Measurements from ENCODE around the gene TFAP2E. TPM values are rescaled to one million over a fixed set of nuclear protein-coding genes. Genes with fewer than 3 reads are reported as not detected.
"Not testable (repeated sequence)": the region's sequence is repeated elsewhere in the genome, so short reads cannot be mapped to it uniquely, and the experiment has no call there.

The TFAP2E gene
- total and polyA plus RNA-seq, 3 experiments from 2014 or later, result 0.41 to 1.0 (median 0.69) TPM

GRCh38 chr1:35576766-35577070 lies 3.6 kb downstream of the TFAP2E start:
- CTCF ChIA-PET, result interaction anchor here (2.0 to 2.2 kb wide), 2 partner anchors 8 to 150 kb away, joined by 6 to 13 read pairs; no protein-coding TSS in a partner anchor
- H3K9me3 Mint-ChIP-seq; H3K36me3 Mint-ChIP-seq; H3K27me3 ChIP-seq (ENCODE audit: insufficient read depth, low read length, poor library complexity, severe bottlenecking); DNase-seq; H3K27me3 Mint-ChIP-seq; H3K27ac ChIP-seq (ENCODE audit: low read depth, low read length); H3K4me3 ChIP-seq (ENCODE audit: low read length); H3K9me3 ChIP-seq (ENCODE audit: low read length); POLR2A ChIA-PET; H3K36me3 ChIP-seq (ENCODE audit: insufficient read depth, low read length): not testable (repeated sequence)
- H3K4me1 ChIP-seq (ENCODE audit: insufficient read depth, low read length), result peaks cover 20% of the 10 kb centered on the region
- Mint-ChIP-seq H3K4me1 (peaks cover 25 to 37% (median 28%) of the 10 kb centered on the region in 3 donors), H3K4me3 (peak overlapping the region; percentile 81 to 96 (median 89)), H3K27ac (peak overlapping the region; percentile 41 to 85 (median 56))

DNA sequence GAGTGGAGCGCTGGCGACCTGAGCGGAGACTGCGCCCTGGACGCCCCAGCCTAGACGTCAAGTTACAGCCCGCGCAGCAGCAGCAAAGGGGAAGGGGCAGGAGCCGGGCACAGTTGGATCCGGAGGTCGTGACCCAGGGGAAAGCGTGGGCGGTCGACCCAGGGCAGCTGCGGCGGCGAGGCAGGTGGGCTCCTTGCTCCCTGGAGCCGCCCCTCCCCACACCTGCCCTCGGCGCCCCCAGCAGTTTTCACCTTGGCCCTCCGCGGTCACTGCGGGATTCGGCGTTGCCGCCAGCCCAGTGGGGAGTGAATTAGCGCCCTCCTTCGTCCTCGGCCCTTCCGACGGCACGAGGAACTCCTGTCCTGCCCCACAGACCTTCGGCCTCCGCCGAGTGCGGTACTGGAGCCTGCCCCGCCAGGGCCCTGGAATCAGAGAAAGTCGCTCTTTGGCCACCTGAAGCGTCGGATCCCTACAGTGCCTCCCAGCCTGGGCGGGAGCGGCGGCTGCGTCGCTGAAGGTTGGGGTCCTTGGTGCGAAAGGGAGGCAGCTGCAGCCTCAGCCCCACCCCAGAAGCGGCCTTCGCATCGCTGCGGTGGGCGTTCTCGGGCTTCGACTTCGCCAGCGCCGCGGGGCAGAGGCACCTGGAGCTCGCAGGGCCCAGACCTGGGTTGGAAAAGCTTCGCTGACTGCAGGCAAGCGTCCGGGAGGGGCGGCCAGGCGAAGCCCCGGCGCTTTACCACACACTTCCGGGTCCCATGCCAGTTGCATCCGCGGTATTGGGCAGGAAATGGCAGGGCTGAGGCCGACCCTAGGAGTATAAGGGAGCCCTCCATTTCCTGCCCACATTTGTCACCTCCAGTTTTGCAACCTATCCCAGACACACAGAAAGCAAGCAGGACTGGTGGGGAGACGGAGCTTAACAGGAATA lies 4.2 kb downstream of the TFAP2E start:
- Histone ChIP-seq H3K4me3 (ENCODE audit: low read length) (peak overlapping the region; percentile 81), H3K9me3 (ENCODE audit: low read length) (no peaks in the 10 kb centered on the region), H3K4me1 (ENCODE audit: insufficient read depth, low read length) (peaks cover 20% of the 10 kb centered on the region), H3K27ac (ENCODE audit: low read depth, low read length) (peak overlapping the region; percentile 1), H3K36me3 (ENCODE audit: insufficient read depth, low read length) (no peaks in the 10 kb centered on the region), H3K27me3 (ENCODE audit: insufficient read depth, low read length, poor library complexity, severe bottlenecking) (no peaks in the 10 kb centered on the region)
- POLR2A ChIA-PET, result interaction anchor here (0.6 to 1.3 kb wide), 5 partner anchors 9 to 387 kb away, joined by 3 to 5 read pairs (median 3); partner anchors contain the start of gene CLSPN
- peak overlapping the region; percentile 69 to 96 (median 93) for H3K4me3 Mint-ChIP-seq
- H3K9me3 Mint-ChIP-seq, result no peaks in the 10 kb centered on the region
- DNase-seq, result peak; percentile 47 to 84 (median 66)
- peaks cover 25 to 37% (median 28%) of the 10 kb centered on the region in 3 donors for H3K4me1 Mint-ChIP-seq
- peak overlapping the region; percentile 15 to 97 (median 94) for H3K27ac Mint-ChIP-seq
- H3K36me3 Mint-ChIP-seq, result peaks cover 0 to 3% (median 0%) of the 10 kb centered on the region in 3 donors
- peaks cover 0 to 2% of the 10 kb centered on the region in 2 donors for H3K27me3 Mint-ChIP-seq
- CTCF ChIA-PET, result interaction anchor here (0.8 to 3.7 kb wide), 6 partner anchors 8 to 202 kb away, joined by 4 to 15 read pairs (median 8); no protein-coding TSS in a partner anchor

DNA sequence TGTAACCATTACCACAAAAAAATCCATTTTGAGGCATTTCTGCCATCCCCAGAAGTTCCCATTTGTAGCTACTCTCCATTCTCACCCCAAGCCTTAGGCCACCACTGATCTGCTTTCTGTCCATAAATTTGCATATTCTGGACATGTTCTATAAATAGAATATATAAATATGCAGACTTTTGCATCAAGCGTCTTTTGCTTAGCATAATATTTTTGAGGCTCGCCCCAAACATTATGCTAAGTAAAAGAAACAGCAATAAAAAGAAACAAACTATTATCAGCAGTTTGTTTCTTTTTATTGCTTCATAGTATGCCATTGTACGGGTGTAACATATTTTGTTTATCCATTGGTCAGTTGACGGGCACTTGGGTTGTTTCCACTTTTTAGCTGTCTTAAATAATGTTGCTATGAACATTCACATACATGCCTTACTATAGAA lies 7.9 kb downstream of the TFAP2E start:
- Histone ChIP-seq H3K27ac (ENCODE audit: low read depth, low read length) (no peak overlapping the region), H3K4me3 (ENCODE audit: low read length) (no peak overlapping the region), H3K4me1 (ENCODE audit: insufficient read depth, low read length) (peaks cover 18% of the 10 kb centered on the region), H3K36me3 (ENCODE audit: insufficient read depth, low read length) (no peaks in the 10 kb centered on the region), H3K27me3 (ENCODE audit: insufficient read depth, low read length, poor library complexity, severe bottlenecking) (no peaks in the 10 kb centered on the region), H3K9me3 (ENCODE audit: low read length) (no peaks in the 10 kb centered on the region)
- POLR2A ChIA-PET, result no interaction called here
- Mint-ChIP-seq H3K36me3 (peaks cover 0 to 3% (median 0%) of the 10 kb centered on the region in 3 donors), H3K4me1 (peaks cover 18 to 24% (median 19%) of the 10 kb centered on the region in 3 donors), H3K9me3 (no peaks in the 10 kb centered on the region), H3K27ac (no peak overlapping the region), H3K4me3 (no peak overlapping the region), H3K27me3 (peaks cover 0 to 3% of the 10 kb centered on the region in 2 donors)
- CTCF ChIA-PET, result interaction anchor here (3.7 kb wide), 1 partner anchor 146 kb away, joined by 15 read pairs; no protein-coding TSS in a partner anchor
- no peak for DNase-seq

DNA sequence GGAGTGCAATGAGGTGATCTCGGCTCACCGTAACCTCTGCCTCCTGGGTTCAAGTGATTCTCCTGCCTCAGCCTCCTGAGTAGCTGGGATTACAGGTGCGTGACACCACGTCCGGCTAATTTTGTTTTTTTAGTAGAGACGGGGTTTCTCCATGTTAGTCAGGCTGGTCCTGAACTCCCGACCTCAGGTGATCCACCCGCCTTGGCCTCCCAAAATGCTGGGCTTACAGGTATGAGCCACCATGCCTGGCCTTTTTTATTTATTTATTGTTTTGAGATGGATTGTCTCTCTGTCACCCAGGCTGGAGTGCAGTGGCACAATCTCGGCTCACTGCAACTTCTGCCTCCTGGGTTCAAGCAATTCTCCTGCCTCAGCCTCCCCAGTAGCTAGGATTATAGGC lies 8.5 kb downstream of the TFAP2E start:
- POLR2A ChIA-PET, result interaction anchor here (0.7 kb wide), 1 partner anchor 20 kb away, joined by 4 read pairs; no protein-coding TSS in a partner anchor
- peak overlapping the region in 1 of 7 donors; percentile 76 for H3K4me3 Mint-ChIP-seq
- H3K4me3 ChIP-seq (ENCODE audit: low read length); H3K27me3 Mint-ChIP-seq; H3K27me3 ChIP-seq (ENCODE audit: insufficient read depth, low read length, poor library complexity, severe bottlenecking); H3K27ac ChIP-seq (ENCODE audit: low read depth, low read length); H3K27ac Mint-ChIP-seq; H3K36me3 Mint-ChIP-seq; H3K9me3 Mint-ChIP-seq; DNase-seq; H3K9me3 ChIP-seq (ENCODE audit: low read length); H3K36me3 ChIP-seq (ENCODE audit: insufficient read depth, low read length): not testable (repeated sequence)
- peaks cover 12 to 18% (median 13%) of the 10 kb centered on the region in 3 donors for H3K4me1 Mint-ChIP-seq
- peaks cover 12% of the 10 kb centered on the region for H3K4me1 ChIP-seq (ENCODE audit: insufficient read depth, low read length)
- CTCF ChIA-PET, result interaction anchor here (0.7 kb wide), 1 partner anchor 193 kb away, joined by 3 read pairs; no protein-coding TSS in a partner anchor

DNA sequence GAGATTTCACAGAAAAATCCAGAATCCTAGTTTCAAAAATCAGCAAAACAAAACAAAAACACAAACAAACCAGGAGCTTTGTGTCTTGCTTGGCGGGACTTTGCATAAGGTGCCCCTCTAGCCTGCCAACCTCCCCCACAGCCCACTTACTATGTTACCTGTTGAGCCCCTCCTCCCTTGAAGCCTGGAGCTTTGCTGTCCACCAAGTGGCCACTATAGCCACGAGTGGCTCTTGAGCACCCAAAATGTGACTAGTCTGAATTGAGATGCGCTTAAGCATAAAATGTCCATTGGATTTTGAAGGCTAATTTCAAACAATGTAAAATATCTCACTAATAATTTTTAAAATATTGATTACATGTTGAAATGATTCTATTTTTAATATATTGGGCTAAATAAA lies 12.2 kb downstream of the TFAP2E start:
- H3K36me3 Mint-ChIP-seq, result peaks cover 0 to 4% (median 2%) of the 10 kb centered on the region in 3 donors
- H3K27ac ChIP-seq (ENCODE audit: low read depth, low read length), result no peak overlapping the region
- H3K4me3 Mint-ChIP-seq, result no peak overlapping the region
- POLR2A ChIA-PET, result no interaction called here
- no peaks in the 10 kb centered on the region for H3K9me3 Mint-ChIP-seq
- H3K4me1 Mint-ChIP-seq, result peaks cover 0 to 4% (median 0%) of the 10 kb centered on the region in 3 donors
- no peak overlapping the region for H3K27ac Mint-ChIP-seq
- H3K9me3 ChIP-seq (ENCODE audit: low read length), result no peaks in the 10 kb centered on the region
- no peaks in the 10 kb centered on the region for H3K36me3 ChIP-seq (ENCODE audit: insufficient read depth, low read length)
- H3K27me3 Mint-ChIP-seq, result peaks cover 0 to 1% of the 10 kb centered on the region in 2 donors
- CTCF ChIA-PET, result interaction anchor here (0.9 to 2.4 kb wide), 5 partner anchors 13 to 29 kb away, joined by 3 to 7 read pairs (median 3); partner anchors contain the start of genes KIAA0319L and TFAP2E
- no peaks in the 10 kb centered on the region for H3K4me1 ChIP-seq (ENCODE audit: insufficient read depth, low read length)
- H3K27me3 ChIP-seq (ENCODE audit: insufficient read depth, low read length, poor library complexity, severe bottlenecking), result no peaks in the 10 kb centered on the region
- H3K4me3 ChIP-seq (ENCODE audit: low read length), result no peak overlapping the region
- no peak for DNase-seq

DNA sequence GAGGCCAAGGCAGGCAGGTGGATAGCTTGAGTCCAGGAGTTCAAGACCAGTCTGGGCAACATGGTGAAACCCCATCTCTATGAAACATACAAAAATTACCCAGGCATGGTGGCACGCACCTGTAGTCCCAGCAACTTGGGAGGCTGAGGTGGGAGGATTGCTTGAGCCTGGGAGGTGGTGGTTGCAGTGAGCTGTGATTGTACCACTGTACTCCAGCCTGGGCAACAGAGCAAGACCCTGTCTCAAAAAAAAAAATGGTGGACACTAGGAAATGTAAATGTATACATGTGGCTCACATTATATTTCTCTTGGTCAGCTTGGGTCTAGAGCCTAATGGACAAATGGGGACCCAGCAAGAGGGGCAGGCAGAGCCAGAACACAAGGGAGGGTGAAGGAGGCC lies 12.7 kb downstream of the TFAP2E start:
- H3K27ac Mint-ChIP-seq; H3K27me3 ChIP-seq (ENCODE audit: insufficient read depth, low read length, poor library complexity, severe bottlenecking); H3K36me3 Mint-ChIP-seq; H3K9me3 ChIP-seq (ENCODE audit: low read length); H3K4me3 ChIP-seq (ENCODE audit: low read length); H3K4me1 ChIP-seq (ENCODE audit: insufficient read depth, low read length); H3K4me3 Mint-ChIP-seq; H3K27ac ChIP-seq (ENCODE audit: low read depth, low read length); POLR2A ChIA-PET; H3K4me1 Mint-ChIP-seq; H3K27me3 Mint-ChIP-seq; H3K36me3 ChIP-seq (ENCODE audit: insufficient read depth, low read length); DNase-seq; H3K9me3 Mint-ChIP-seq: not testable (repeated sequence)
- CTCF ChIA-PET, result interaction anchor here (1.3 to 2.4 kb wide), 2 partner anchors 14 to 17 kb away, joined by 3 to 7 read pairs; no protein-coding TSS in a partner anchor

- no peak for DNase-seq
- POLR2A ChIA-PET, result no interaction called here
- H3K9me3 Mint-ChIP-seq, result no peaks in the 10 kb centered on the region
Measured at GRCh38 chr1:35586808-35587207, 13.7 kb downstream of the TFAP2E start.

DNA sequence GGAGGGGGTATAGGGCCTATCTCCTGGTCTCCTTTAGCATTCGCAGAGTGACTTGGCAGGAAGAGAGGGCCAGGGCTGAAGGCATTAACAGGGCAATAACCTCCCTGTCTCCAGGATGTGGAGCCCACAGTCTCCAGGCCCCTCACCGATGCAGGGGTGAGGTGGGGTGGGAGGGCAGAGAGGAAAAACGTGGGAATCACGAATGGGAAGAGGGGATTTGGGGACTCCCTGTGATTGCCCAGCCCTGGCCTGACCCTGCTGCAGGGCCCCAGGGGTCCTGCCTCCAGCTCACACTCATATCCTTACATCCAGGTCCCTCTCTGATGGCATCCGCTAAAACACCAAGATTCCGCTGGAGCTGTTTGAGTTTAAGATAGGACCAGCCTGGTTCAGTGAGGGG lies 14.6 kb downstream of the TFAP2E start:
- H3K4me1 ChIP-seq (ENCODE audit: insufficient read depth, low read length), result peaks cover 3% of the 10 kb centered on the region
- POLR2A ChIA-PET, result no interaction called here
- H3K27me3 ChIP-seq (ENCODE audit: insufficient read depth, low read length, poor library complexity, severe bottlenecking), result no peaks in the 10 kb centered on the region

More at GRCh38 chr1:35586808-35587207, 13.7 kb downstream of the TFAP2E start:
- Histone ChIP-seq H3K36me3 (ENCODE audit: insufficient read depth, low read length) (no peaks in the 10 kb centered on the region), H3K4me1 (ENCODE audit: insufficient read depth, low read length) (no peaks in the 10 kb centered on the region), H3K27ac (ENCODE audit: low read depth, low read length) (no peak overlapping the region), H3K4me3 (ENCODE audit: low read length) (no peak overlapping the region), H3K27me3 (ENCODE audit: insufficient read depth, low read length, poor library complexity, severe bottlenecking) (no peaks in the 10 kb centered on the region), H3K9me3 (ENCODE audit: low read length) (no peaks in the 10 kb centered on the region)
- Mint-ChIP-seq H3K36me3 (peaks cover 3 to 9% (median 7%) of the 10 kb centered on the region in 3 donors), H3K27ac (no peak overlapping the region), H3K27me3 (peaks cover 0 to 1% of the 10 kb centered on the region in 2 donors), H3K4me3 (peak overlapping the region in 1 of 7 donors; percentile 27), H3K4me1 (peaks cover 0 to 7% (median 3%) of the 10 kb centered on the region in 3 donors)
- CTCF ChIA-PET, result interaction anchor here (1.3 to 2.4 kb wide), 2 partner anchors 15 to 18 kb away, joined by 3 to 7 read pairs; no protein-coding TSS in a partner anchor

More for the DNA sequence above, 14.6 kb downstream of the TFAP2E start:
- Histone ChIP-seq H3K9me3 (ENCODE audit: low read length) (no peaks in the 10 kb centered on the region), H3K36me3 (ENCODE audit: insufficient read depth, low read length) (no peaks in the 10 kb centered on the region), H3K27ac (ENCODE audit: low read depth, low read length) (no peak overlapping the region), H3K4me3 (ENCODE audit: low read length) (no peak overlapping the region)
- CTCF ChIA-PET, result no interaction called here
- DNase-seq, result no peak
- Mint-ChIP-seq H3K36me3 (peaks cover 3 to 10% (median 7%) of the 10 kb centered on the region in 3 donors), H3K27me3 (peaks cover 0 to 1% of the 10 kb centered on the region in 2 donors), H3K4me1 (peaks cover 1 to 7% (median 3%) of the 10 kb centered on the region in 3 donors), H3K27ac (peak overlapping the region in 1 of 8 donors; percentile 36), H3K4me3 (no peak overlapping the region), H3K9me3 (no peaks in the 10 kb centered on the region)
